Measurements from ENCODE around the gene SEMA3D.
"Not testable (repeated sequence)": the region's sequence is repeated elsewhere in the genome, so short reads cannot be mapped to it uniquely, and the experiment has no call there.

The SEMA3D gene

DNA sequence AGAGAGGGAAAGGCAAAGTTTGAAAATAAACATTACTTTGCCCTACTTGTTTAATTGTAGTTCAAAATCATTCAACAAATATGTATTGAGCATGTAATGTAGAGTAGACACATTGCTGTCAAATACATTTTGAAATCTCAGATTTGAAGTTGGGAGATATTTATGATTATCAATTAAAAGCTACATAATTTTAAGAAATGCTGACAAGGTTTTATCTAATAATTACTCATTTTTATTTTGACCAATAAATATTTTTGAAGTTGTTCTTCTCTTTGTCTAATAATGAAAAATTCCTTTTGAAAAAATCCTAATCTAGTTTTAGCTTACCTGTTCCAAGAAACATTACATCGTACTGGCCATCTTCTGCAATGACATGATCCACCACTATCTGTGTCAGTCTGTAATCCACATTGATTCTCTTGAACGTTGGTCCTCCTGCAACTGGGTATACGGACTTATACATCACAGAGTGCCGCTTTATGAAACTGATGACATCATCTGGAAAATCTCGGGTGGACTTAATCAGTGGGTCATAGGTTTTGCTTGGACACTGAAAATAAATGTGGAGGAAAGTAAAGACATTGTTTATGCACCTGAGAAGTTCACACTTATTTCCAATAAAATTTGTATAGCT lies 164.7 kb downstream of the SEMA3D start:
- no peak for DNase-seq

DNA sequence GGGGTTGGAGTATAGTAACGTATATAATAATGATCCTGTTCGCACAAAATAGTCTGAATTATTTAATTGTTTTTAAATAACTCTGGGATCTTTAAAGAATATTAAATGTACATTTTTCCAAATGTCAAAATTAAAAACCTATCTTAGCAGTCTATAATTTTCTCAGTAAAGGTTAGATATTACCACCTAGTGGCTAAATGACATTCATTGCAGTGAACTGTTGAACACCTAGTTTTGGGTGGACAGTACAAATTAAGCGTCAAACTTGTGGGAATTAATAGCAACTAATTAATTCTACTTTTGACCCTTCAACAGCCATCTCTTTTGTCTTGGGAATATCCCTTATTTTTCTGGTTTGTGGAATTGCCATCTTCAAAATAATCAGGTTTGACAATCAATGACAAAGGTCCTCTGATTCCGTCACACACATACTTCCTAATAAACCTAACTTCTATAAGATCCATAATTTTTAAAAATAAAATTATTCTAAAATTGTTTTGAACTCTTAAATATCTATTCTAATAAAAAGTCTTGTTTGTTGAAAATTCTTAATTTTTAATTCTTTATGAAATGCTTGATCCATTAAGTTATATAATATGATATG lies 165.7 kb downstream of the SEMA3D start:
- DNase-seq: peak in 1 of 2 donors; percentile 1

DNA sequence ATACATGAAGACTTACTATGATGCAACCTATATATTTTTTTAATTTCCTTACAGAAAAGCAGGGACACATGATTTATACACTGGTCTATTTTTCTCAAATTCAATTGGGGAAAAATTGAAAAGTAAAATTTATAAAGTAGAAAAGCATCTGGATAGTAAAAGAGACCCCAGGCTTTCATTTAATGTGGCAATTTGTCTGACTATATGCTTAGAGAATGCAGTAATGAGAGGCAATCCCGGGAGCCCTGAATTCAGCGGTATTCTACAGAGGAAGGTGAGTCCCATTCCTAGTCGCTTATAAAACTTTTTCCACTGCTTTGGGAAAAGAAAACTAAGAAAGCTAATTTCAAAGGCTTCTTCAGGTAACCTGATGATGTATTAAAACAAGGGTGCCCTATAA lies 167.1 kb downstream of the SEMA3D start:
- no peak for DNase-seq

DNA sequence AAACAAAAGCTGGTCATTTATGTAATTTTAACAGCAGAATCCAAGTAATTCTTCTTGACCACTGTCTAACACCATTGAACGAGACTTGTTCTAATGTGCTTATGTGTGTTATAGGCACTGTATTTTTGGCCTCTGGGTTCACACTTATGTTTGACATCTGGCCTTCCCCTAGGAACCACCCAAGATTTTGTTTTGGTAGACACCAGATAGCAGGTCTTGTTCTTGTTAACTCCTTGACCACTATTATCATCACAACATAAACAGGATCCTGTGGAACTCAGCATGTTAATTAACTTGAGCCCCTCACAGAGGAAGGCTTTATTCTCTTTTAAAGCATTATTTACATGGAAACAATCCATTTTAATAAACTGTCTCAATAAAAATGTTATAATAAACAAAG lies 167.7 kb downstream of the SEMA3D start:
- no peak for DNase-seq

DNA sequence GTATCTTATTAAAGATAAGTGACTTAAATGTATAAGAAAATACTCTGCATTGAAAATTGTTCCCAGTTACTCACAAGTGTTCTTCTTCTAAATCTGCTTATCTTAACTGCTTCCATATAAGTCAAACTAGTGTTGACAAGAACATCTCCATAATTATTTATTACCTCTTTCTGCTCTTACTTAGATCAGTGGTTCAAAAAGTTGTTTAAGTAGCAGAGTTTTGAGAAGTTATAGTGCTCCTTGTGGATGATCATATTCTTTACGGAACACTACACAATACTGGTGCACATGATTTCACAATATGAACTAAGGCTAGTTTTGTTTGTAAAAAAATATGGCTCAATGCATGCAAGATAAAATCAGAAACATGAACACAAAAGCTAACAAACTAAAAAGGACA lies 168.4 kb downstream of the SEMA3D start:
- DNase-seq: no peak

DNA sequence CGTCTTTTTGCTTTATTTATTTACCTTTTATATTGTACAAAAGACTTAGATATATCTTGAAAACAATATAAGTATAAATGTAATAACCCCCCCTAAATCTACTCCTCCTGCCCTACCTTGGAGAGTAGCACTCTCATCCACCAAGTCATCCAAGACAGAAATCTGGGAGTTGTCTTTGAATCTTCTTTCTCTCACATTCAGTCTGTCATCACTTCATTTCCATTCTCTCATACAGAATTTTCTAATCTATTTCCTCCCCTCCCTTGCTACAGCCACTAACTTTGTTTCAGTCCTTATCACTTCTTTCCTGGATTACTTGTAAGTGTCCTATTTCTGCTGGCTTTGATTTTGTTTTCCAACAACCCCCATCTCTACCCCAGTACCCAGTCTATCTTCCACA lies 170.6 kb downstream of the SEMA3D start:
- DNase-seq: no peak

DNA sequence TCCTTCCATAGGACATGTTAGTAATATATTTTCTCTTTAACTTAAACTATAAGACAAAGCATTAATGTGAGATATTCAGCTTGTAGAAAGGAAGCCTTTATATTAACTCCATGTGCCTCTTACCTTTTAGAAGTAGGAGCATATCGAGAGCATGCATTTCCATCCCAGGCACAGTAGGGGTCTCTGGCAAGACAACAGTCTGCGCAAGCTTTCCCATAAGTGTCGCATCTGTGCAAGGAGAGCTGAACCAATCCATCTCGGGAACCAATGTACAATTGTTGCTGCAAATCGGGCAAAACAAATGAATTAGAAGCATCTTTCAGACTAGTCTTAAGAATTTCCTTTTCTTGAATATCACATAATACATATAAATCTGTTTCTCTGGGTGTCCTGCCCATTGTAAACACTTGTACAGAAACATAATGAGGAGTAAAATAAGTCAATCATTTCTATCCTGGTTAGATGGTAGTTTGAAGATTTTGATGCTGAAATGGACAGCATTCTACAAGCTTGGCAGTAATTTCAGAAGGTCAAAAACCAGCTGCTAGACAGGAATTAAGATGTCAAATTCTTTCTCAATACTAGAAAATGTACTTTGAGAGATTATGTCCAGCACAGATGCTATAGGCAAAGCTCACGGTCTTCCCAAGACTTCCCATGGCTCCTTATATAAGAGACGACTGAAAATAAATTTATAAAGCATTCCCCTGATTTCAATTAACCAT lies 171.8 kb downstream of the SEMA3D start:
- DNase-seq: no peak

DNA sequence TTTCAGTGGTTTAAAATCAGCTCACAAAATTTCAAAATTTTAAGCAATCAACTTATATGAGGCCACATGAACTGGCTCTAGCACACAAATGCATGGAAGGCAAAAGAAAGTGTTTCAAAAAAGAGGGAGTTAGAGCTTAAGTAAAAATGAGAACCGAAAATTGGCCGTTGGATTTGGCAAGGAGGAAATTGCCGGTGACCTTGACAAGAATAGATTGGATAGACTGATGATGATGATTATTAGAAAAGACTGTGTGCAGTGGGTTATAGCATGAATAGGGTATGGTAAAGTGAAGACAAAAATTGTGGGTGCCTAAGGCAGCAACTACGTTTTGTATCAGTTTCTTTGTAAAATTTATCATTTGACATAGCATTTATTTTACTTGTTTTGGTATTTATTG lies 175.7 kb downstream of the SEMA3D start:
- DNase-seq: no peak

DNA sequence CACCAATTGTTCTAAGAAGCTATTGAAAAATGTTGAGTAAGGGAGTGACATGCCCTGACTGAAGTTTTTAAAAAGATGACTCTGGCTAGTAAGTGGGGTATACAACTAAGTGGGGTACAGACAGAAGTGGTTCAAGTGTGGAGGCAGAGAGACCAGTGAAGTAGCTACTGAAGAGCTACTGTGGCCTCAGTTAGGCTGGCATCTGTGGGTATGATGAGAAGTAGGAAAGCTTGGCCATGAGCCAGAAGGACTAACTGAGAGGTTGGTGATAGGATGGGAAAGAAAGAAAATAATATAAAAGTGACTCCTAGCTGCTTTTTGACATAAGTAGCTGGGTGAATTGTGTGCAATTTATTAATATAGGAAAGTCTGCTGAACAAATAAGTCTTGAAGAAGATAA lies 176.6 kb downstream of the SEMA3D start:
- no peak for DNase-seq

DNA sequence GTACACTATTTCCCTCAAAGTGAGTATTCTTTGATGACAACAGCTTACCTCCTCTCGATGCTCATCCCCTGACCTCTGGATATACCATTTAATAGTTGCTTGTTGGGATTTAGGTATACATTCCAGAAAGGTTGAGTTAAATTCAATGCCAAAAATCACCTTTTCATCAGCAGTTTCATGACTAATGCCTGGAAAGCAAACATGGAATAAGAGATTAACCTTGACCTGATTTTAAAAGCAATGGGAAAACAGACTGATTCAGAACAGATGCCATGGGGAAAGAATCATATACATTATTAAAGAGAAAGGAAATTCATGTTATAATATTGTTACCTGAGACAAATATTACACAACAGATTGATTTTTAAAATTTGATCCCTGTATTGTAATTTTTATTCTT lies 180.1 kb downstream of the SEMA3D start:
- no peak for DNase-seq

DNA sequence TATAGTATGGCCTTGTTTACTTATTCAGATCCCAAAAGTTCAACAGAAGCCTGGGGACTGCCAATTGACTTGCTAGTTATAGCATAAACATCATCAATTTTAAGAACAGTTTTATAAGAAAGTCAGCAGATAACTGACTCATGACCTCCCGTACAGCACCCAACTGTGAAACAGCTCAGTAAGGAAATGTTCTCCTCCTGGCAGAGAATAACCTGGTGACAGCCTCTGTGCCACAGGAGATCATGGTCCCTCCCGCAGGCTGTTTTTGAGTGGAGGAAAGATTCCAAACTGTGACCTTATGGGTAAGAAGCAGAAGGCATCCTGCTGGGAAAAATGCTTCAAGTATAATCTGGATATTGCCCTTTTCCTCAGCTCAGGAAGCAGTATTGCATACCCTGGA lies 182.5 kb downstream of the SEMA3D start:
- no peak for DNase-seq

DNA sequence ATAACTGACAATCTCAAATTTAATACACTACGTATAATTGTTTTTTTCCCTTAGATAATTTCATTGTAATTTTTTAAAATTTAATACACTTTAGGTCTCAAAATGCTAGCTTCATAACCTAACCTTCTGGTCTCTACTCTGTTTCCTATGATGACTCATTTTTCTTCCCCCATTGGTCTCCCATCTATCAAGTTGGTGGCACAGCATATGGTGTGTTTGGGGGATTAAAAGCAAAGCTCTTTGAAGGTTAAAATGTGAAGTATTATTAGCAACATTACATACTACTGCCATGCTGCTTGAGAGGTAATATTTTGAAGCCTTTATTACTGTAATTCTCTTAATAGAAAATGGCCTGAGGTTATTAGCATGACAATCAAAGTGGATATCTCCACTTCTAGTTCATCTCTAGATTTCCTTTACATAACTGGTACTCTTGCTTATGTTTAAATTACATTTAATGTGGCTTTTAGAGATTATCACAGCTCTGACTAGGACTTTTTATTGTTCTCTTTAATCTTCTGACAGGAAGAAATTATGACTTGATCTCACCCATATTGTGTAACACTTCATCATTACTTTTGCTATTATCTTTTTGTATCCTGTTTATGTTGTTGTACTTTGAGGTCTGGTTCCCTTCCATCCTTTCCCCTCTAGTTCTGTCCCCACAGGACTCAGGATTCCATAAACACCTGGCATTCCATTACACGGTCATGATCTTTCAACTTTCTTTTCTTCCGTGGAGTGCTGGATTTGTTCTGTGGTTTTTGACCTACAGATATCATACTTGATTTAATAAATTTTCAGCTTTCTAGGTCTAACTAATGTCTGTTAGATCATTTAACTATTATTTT lies 185.1 kb downstream of the SEMA3D start:
- DNase-seq: no peak

DNA sequence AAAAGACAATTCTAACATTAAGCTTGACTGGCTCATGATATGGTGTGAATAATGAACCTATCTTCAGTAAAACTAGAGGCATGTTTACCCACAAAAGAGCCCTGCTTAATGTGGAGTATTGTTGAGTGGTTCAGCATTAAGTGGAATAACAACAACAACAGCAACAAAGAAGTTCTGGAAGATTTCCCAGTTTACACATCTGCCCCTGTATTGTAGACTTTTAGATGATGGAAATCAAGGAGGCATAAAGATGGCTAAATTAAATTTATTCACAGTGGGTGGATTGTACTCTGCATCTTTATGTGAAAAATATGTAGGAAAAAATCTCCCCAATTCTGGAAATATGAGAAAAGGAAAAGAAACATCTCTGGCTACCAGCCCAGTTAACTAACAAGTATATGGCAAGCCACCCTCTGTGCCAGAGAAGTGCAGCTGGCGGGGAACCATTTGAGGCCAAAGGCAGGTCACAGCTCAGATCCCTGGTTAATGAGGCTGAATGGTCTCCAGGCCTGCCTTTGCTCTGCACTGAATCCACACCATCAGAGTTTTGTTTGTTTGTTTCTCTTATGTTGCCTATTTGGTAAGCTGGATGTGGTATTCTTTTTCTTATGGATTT lies 186.0 kb downstream of the SEMA3D start:
- DNase-seq: no peak

DNA sequence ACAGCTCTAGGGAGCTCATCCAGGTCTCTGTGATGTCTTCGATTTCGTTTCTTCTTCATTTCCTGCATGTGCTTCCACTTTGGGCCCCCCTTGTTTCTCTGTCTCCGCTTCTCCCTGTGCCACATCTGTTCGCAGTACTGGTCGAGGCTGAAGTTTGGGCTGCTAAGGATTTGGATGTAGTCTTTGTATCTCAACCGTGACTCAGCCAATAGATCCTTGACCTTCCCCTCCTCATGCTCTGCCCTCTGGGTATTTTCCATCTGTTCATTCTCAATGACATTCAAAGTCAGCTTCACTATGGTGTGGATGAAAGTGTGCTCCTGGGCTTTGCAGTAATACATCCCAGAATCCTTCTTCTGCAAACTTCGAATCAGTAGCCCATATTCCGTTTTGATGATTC lies 187.4 kb downstream of the SEMA3D start:
- DNase-seq: no peak

DNA sequence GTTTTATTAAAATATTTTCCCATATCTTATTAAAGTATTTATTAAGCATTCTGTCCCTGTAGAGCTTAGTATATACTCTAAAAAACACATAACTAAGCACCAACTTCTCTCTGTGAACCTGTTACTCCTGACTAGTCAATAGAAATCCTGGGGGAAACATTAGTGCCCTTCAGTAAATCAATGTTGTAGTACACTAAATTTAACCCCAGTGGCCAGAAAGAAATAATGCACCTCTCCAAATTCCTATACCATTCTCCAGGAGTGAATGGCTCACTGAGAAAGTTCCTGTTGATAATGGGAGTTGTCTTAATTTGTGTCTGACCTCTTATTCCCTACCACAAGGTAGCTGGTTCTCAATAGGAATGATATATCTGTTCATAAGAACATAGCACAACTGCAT lies 188.2 kb downstream of the SEMA3D start:
- DNase-seq: no peak

DNA sequence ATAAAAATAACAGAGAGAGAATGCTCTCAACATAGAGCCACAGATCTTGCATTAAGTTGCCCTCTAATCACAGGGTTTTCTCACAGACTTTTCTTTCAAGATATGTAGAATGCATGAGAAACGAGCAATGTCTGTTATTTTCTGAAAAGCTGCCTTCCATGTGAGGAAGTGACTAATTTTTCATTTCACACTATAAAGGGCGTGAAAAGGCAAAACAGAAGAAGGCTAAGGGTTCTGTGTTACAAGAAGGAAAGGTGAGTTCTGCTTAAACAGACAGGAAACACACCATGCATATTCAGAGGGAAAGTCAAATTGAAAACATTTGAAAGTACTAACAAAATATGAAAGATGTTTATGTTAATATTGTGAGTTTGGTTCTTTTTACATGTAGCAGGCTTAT lies 189.2 kb downstream of the SEMA3D start:
- no peak for DNase-seq

DNA sequence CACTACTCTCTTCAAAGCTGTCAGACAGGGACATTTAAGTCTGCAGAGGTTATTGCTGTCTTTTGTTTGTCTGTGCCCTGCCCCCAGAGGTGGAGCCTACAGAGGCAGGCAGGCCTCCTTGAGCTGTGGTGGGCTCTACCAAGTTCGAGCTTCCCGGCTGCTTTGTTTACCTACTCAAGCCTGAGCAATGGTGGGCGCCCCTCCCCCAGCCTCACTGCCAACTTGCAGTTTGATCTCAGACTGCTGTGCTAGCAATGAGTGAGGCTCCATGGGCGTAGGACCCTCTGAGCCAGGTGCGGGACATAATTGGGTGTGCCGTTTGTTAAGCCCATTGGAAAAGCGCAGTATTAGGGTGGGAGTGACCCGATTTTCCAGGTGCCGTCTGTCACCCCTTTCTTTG lies 193.9 kb downstream of the SEMA3D start:
- DNase-seq: not testable (repeated sequence)

DNA sequence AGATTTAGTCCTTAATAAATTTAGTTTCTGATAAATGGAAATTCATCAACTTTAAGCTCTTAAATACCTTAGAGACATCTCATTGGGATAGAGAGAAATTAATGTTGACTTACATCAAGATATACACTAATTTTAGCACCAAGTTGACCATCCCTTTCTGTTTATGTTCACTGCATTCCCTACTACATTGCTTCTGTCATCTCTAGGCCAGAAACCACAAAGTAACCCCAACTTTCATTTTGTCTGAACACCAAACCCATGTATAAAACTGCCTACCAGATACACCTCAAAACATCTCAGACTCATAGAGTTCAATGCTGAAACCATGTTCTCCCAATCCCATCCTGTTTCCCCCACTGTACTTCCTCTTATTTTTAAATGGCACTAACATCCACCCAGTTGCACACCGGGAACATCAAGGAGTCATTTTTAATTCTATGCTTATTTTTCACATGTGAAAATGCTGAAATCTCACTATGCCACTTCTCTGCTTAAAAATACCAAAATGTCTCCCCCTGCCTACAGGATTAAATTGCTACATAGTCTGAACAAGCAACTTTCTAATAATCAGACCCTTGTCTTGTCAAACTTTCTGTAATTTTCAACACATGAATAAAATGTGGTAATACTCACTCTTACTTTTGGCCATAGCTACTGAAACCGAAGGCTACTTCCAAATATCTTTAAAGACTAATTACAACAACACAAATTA lies 201.6 kb downstream of the SEMA3D start:
- DNase-seq: no peak

DNA sequence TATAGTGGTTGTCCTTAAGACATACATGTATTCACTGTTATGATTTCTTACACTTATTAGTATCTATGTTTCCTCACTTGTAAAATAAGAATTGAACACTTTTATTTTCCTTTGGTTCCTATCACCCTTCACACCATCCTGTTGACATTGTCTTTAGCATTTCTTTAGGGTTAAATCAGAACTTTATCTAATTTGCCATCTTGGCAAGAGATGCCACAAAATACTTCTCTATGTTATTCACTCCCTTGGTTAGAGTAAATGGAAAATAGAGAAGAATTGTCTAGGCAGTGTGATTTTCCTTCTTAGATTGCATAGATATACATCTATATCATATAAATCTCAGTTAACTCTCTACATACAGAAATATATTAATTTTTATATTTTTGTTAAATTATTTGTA lies 204.7 kb downstream of the SEMA3D start:
- DNase-seq: no peak

DNA sequence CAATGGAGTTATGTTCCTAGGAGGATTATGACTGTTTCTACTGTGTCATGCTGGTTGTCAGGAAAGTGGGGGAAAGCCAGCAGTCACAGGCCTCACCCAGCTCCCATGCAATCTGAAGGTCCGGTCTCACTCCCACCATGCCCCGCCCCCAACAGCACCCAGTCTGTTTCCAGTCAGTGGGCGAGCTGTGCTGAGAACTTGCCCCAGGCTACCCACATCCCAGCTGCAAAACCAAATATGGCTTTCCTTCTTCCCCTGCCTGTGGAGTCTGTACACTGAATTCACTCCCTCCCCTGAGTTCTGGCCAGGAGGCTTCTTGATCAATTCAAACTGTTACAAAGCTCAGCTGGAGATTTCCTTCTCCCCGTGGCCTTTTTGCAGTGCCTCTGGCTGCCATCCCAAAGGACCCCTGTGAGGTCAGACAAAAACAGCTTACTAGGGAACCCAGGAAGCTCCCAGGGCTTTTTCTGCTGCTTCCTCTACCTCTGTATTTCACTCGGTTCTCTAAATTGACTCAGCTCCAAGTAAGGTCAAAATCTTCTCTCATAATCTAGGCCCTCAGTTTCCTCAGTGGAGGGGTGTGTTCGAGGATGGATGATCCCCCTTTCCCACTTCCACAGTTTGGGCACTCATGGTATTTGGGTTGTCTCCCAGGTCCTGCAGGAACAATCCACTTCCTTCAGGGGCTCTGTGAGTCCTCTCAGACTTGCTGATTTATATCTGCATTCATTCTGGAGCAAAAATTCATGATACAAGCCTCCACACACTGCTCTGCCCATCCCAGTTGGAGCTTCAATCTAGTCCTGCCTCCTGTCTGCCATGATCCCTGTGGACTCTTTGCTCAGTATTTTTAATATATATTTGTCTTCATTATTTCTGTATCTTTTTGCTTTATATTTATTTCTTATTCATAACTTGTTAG lies 205.5 kb downstream of the SEMA3D start:
- DNase-seq: no peak

DNA sequence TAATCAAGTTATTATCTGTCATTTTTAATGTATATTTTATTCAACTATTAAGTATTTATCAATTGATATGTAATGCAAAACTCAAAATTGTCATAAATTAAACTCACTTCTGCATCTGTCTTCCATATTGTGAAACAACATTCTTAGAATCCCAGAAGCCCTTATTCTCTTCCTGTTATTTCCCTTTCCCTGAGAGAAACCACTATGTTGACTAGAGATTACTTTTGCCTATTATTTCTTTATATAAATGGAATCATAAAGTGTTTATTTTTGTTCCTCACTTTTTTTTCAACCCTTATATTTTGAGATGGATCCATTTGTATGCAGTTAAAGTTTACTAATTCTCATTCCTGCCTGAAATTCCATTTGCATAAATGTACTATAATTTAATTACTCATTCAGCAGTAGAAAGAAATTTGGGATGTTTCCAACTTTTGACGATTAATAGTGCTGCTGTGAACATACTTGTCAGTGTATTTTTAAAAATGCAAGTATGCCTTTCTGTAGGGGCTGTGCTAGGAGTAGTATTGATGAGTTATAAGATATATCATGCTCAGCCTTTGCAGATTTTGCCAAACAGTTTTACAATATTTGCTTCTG lies 211.2 kb downstream of the SEMA3D start:
- no peak for DNase-seq
